ENCODE data around the gene RBM47.
A peak's percentile ranks its signal among the peaks of the same experiment; 100 is the strongest.
"Not testable (repeated sequence)": the region's sequence is repeated elsewhere in the genome, so short reads cannot be mapped to it uniquely, and the experiment has no call there.

Gene RBM47

GRCh38 chr4:40629401-40630334 lies at the start of gene RBM47:
RBM47 (minus strand) TSS chr4:40629864; CDS start chr4:40438893, 190,971 bp downstream.
- no peak for DNase-seq

GRCh38 chr4:40678421-40678820 lies 48.8 kb upstream of the RBM47 start:
- DNase-seq = no peak

GRCh38 chr4:40675166-40675565 lies 45.5 kb upstream of the RBM47 start:
- DNase-seq = no peak

- peak; percentile 50 for DNase-seq
These were observed 43.2 kb upstream of the RBM47 start for GRCh38 chr4:40672528-40673522.

- DNase-seq = no peak
These were observed 39.8 kb upstream of the RBM47 start for GRCh38 chr4:40669504-40669903.

GRCh38 chr4:40665842-40666241 lies 36.2 kb upstream of the RBM47 start:
- no peak for DNase-seq

- DNase-seq = no peak
These were observed 33.4 kb upstream of the RBM47 start for GRCh38 chr4:40662962-40663604.

- DNase-seq = no peak
These were observed 32.1 kb upstream of the RBM47 start for GRCh38 chr4:40661803-40662202.

GRCh38 chr4:40656201-40656863 lies 26.7 kb upstream of the RBM47 start:
- no peak for DNase-seq

GRCh38 chr4:40651280-40651679 lies 21.6 kb upstream of the RBM47 start:
- DNase-seq = no peak

- no peak for DNase-seq
These were observed 19.7 kb upstream of the RBM47 start for GRCh38 chr4:40649321-40649720.

- DNase-seq = no peak
These were observed 19.1 kb upstream of the RBM47 start for GRCh38 chr4:40648742-40649281.

- no peak for DNase-seq
These were observed 18.5 kb upstream of the RBM47 start for GRCh38 chr4:40648131-40648530.

GRCh38 chr4:40645586-40645985 lies 15.9 kb upstream of the RBM47 start:
- no peak for DNase-seq

GRCh38 chr4:40632080-40632479 lies 2.4 kb upstream of the RBM47 start:
- DNase-seq = no peak

GRCh38 chr4:40630335-40631021 lies 814 bp upstream of the RBM47 start:
- peak; percentile 16 for DNase-seq

- no peak for DNase-seq
These were observed 776 bp downstream of the RBM47 start for GRCh38 chr4:40628888-40629287.

GRCh38 chr4:40628407-40628806 lies 1.3 kb downstream of the RBM47 start:
- DNase-seq = not testable (repeated sequence)

- DNase-seq = no peak
These were observed 2.1 kb downstream of the RBM47 start for GRCh38 chr4:40627540-40627939.

- no peak for DNase-seq
These were observed 3.3 kb downstream of the RBM47 start for GRCh38 chr4:40626183-40626990.

- DNase-seq = no peak
These were observed 6.0 kb downstream of the RBM47 start for GRCh38 chr4:40623707-40624106.

Measured in CD4-positive, alpha-beta T cell treated with Interleukin-17A for 1 hour (primary cell).